HEK293 (cell line): ENCODE results near the gene CELSR1.

Source experiments
- CTCF ChIA-PET: fragments of 350-600 bp; formaldehyde crosslinking; extraction: SDS; loops from one replicate; lab custom pipeline; 2021; ENCODE audit warnings: antibody characterized with exemption; lab: Yijun Ruan, JAX
- POLR2A ChIA-PET: fragments of 300-600 bp; formaldehyde crosslinking; extraction: SDS; loops from one replicate; lab custom pipeline; 2020; ENCODE audit warnings: antibody characterized with exemption, inconsistent platforms; lab: Yijun Ruan, JAX
- H3K27ac ChIP-seq: fragments of 200-500 bp; sonication (Bioruptor generic); 2 replicates; pipeline ENCODE4 v1.5.1; 2014; ENCODE audit warnings: low read depth, low read length, control low read depth, inconsistent platforms; ENCODE audit errors: extremely low read depth
- H3K36me3 ChIP-seq, 2 experiments: fragments of 200-500 bp in 1 of 2; sonication (Bioruptor generic) in 1 of 2; 1 replicate in 1 of 2; 2 replicates in 1 of 2; pipeline ENCODE4 v1.5.1; 2014 to 2017; ENCODE audit warnings: inconsistent platforms in 2 of 2, low read length in 2 of 2; ENCODE audit not compliant: control insufficient read depth in 2 of 2, insufficient read depth in 1 of 2
- H3K4me1 ChIP-seq: fragments of 200-500 bp; sonication (Bioruptor generic); 2 replicates; pipeline ENCODE4 v1.5.1; 2014; ENCODE audit warnings: mild to moderate bottlenecking, low read length, inconsistent platforms; ENCODE audit not compliant: control insufficient read depth, insufficient read depth
- H3K4me3 ChIP-seq: 2 replicates; pipeline ENCODE4 v1.5.1; 2011; ENCODE audit warnings: low read depth, mild to moderate bottlenecking, control low read depth, low read length, moderate library complexity
- H3K9me3 ChIP-seq: fragments of 200-500 bp; sonication (Bioruptor generic); 2 replicates; pipeline ENCODE4 v1.5.1; 2014; ENCODE audit warnings: low read depth, low read length, inconsistent platforms; ENCODE audit not compliant: control insufficient read depth, insufficient read depth
- ATF2 ChIP-seq: fragments of 450-650 bp; formaldehyde crosslinking; IDR thresholded peaks from 2 replicates; pipeline ENCODE4 v1.5.1; 2016; ENCODE audit warnings: missing biosample characterization, missing genetic modification characterization, low read depth
- GFI1B ChIP-seq: fragments of 450-650 bp; formaldehyde crosslinking; IDR thresholded peaks from 2 replicates; pipeline ENCODE4 v1.5.1; 2016; ENCODE audit warnings: missing biosample characterization, missing genetic modification characterization
- OSR2 ChIP-seq: fragments of 450-650 bp; formaldehyde crosslinking; IDR thresholded peaks from 2 replicates; pipeline ENCODE4 v1.5.1; 2016; ENCODE audit warnings: missing biosample characterization, missing genetic modification characterization
- OVOL3 ChIP-seq: fragments of 450-650 bp; formaldehyde crosslinking; IDR thresholded peaks from 2 replicates; pipeline ENCODE4 v1.5.1; 2016; ENCODE audit warnings: missing biosample characterization, missing genetic modification characterization
- YY1 ChIP-seq: fragments of 450-650 bp; formaldehyde crosslinking; IDR thresholded peaks from 2 replicates; pipeline ENCODE4 v1.5.1; 2018; ENCODE audit warnings: missing biosample characterization, missing genetic modification characterization
- ZEB2 ChIP-seq: fragments of 450-650 bp; formaldehyde crosslinking; IDR thresholded peaks from 2 replicates; pipeline ENCODE4 v1.5.1; 2016; ENCODE audit warnings: missing biosample characterization, missing genetic modification characterization
- ZFHX2 ChIP-seq: fragments of 450-650 bp; formaldehyde crosslinking; conservative IDR thresholded peaks from 2 replicates; pipeline ENCODE4 v1.5.1; 2016; ENCODE audit warnings: missing biosample characterization, missing genetic modification characterization
- ZIC2 ChIP-seq: fragments of 450-650 bp; formaldehyde crosslinking; IDR thresholded peaks from 2 replicates; pipeline ENCODE4 v1.5.1; 2016; ENCODE audit warnings: missing biosample characterization, missing genetic modification characterization
- ZNF155 ChIP-seq: fragments of 450-650 bp; formaldehyde crosslinking; IDR thresholded peaks from 2 replicates; pipeline ENCODE4 v1.5.1; 2016; ENCODE audit warnings: missing biosample characterization, missing genetic modification characterization
- ZNF169 ChIP-seq: fragments of 450-650 bp; formaldehyde crosslinking; IDR thresholded peaks from 2 replicates; pipeline ENCODE4 v1.5.1; 2016; ENCODE audit warnings: missing biosample characterization, missing genetic modification characterization
- ZNF202 ChIP-seq: fragments of 450-650 bp; formaldehyde crosslinking; IDR thresholded peaks from 2 replicates; pipeline ENCODE4 v1.5.1; 2016; ENCODE audit warnings: missing biosample characterization, missing genetic modification characterization, borderline replicate concordance
- ZNF266 ChIP-seq: fragments of 450-650 bp; formaldehyde crosslinking; IDR thresholded peaks from 2 replicates; pipeline ENCODE4 v1.5.1; 2016; ENCODE audit warnings: missing biosample characterization, missing genetic modification characterization, low read depth
- ZNF335 ChIP-seq: fragments of 450-650 bp; formaldehyde crosslinking; conservative IDR thresholded peaks from 2 replicates; pipeline ENCODE4 v1.5.1; 2016; ENCODE audit warnings: missing biosample characterization, missing genetic modification characterization
- ZNF341 ChIP-seq: fragments of 450-650 bp; formaldehyde crosslinking; IDR thresholded peaks from 2 replicates; pipeline ENCODE4; 2016; ENCODE audit warnings: low read depth, missing biosample characterization, missing genetic modification characterization
- ZNF510 ChIP-seq: fragments of 450-650 bp; formaldehyde crosslinking; IDR thresholded peaks from 2 replicates; pipeline ENCODE4 v1.5.1; 2018; ENCODE audit warnings: mild to moderate bottlenecking, missing genetic modification characterization, missing biosample characterization; ENCODE audit not compliant: insufficient replicate concordance
- ZNF571 ChIP-seq: fragments of 450-650 bp; formaldehyde crosslinking; IDR thresholded peaks from 2 replicates; pipeline ENCODE4 v1.5.0; 2017; ENCODE audit warnings: missing biosample characterization, missing genetic modification characterization
- ZNF629 ChIP-seq: fragments of 450-650 bp; formaldehyde crosslinking; IDR thresholded peaks from 2 replicates; pipeline ENCODE4 v1.5.1; 2017; ENCODE audit warnings: missing biosample characterization, missing genetic modification characterization
- ZNF692 ChIP-seq: fragments of 450-650 bp; formaldehyde crosslinking; IDR thresholded peaks from 2 replicates; pipeline ENCODE4 v1.5.1; 2016; ENCODE audit warnings: missing biosample characterization, missing genetic modification characterization
- ZNF707 ChIP-seq: fragments of 450-650 bp; formaldehyde crosslinking; IDR thresholded peaks from 2 replicates; pipeline ENCODE4 v1.5.1; 2016; ENCODE audit warnings: missing biosample characterization, missing genetic modification characterization
- TF ChIP-seq, protein P1 (sequence below): fragments of 450-650 bp; formaldehyde crosslinking; IDR thresholded peaks from 2 replicates; pipeline ENCODE4 v1.5.1; 2016; ENCODE audit warnings: missing biosample characterization, missing genetic modification characterization
- TF ChIP-seq, protein P2 (sequence below): fragments of 450-650 bp; formaldehyde crosslinking; IDR thresholded peaks from 2 replicates; pipeline ENCODE4 v1.5.1; 2016; ENCODE audit warnings: missing biosample characterization, missing genetic modification characterization
- TF ChIP-seq, protein P3 (sequence below): fragments of 450-650 bp; formaldehyde crosslinking; IDR thresholded peaks from 2 replicates; pipeline ENCODE4 v1.5.1; 2016; ENCODE audit warnings: missing biosample characterization, missing genetic modification characterization
- TF ChIP-seq, protein P4 (sequence below): fragments of 450-650 bp; formaldehyde crosslinking; IDR thresholded peaks from 2 replicates; pipeline ENCODE4 v1.5.1; 2016; ENCODE audit warnings: missing biosample characterization, missing genetic modification characterization, borderline replicate concordance

CELSR1 gene

DNA sequence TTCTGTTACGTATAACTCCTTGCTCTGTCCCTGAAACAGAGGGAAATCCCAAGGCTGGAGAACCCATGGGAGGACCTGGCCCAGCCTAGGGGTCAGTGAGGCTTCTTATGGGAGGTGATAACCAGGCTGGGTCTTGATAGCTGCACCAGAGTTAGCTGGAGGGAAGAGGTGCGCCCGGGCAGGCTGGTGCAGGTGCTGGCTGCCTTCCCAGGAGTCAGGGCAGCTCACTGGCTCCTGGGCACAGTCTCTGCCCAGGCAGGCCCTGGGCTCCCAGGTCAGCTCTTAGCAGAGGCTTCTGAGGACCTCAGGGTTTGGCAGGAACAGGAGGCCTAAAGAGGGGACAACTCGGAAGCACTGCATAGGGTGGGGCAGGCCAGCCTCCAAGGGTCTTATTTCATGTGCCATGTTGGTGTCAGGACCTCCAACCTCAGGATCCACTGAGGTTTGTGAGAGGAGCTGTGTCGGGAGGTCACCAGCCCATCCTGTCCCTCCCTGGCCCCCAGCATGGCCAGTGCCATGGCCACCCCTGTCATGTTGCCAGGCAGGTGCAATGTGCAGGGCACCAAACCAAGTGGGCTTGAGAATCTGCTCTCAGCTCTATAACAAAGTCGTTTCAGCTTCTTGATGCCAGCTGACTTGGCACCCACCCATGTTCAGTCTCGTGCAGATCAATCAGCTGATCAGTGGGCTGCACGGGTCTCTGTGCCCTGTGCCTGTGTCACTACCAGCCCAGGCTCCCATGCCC is 20.5 kb upstream of the CELSR1 start:
- TF ChIP-seq YY1 (tag by site-specific recombination): no peak
- no peak for TF ChIP-seq ZEB2 (tag by site-specific recombination)
- TF ChIP-seq, protein P1, sequence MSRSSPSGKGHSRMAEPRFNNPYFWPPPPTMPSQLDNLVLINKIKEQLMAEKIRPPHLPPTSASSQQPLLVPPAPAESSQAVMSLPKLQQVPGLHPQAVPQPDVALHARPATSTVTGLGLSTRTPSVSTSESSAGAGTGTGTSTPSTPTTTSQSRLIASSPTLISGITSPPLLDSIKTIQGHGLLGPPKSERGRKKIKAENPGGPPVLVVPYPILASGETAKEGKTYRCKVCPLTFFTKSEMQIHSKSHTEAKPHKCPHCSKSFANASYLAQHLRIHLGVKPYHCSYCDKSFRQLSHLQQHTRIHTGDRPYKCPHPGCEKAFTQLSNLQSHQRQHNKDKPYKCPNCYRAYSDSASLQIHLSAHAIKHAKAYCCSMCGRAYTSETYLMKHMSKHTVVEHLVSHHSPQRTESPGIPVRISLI: no peak
- TF ChIP-seq ZIC2: no peak
- no peak for TF ChIP-seq ZNF510 (tag by site-specific recombination)
- TF ChIP-seq, protein P2, sequence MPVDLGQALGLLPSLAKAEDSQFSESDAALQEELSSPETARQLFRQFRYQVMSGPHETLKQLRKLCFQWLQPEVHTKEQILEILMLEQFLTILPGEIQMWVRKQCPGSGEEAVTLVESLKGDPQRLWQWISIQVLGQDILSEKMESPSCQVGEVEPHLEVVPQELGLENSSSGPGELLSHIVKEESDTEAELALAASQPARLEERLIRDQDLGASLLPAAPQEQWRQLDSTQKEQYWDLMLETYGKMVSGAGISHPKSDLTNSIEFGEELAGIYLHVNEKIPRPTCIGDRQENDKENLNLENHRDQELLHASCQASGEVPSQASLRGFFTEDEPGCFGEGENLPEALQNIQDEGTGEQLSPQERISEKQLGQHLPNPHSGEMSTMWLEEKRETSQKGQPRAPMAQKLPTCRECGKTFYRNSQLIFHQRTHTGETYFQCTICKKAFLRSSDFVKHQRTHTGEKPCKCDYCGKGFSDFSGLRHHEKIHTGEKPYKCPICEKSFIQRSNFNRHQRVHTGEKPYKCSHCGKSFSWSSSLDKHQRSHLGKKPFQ: no peak
- TF ChIP-seq ZNF571 (tag by site-specific recombination): no peak
- no peak for TF ChIP-seq ATF2
- no peak for TF ChIP-seq ZNF341 (tag by site-specific recombination)
- TF ChIP-seq ZFHX2: no peak
- TF ChIP-seq ZNF629: no peak
- no peak for TF ChIP-seq GFI1B (tag by site-specific recombination)
- TF ChIP-seq ZNF266: no peak
- TF ChIP-seq ZNF169 (tag by site-specific recombination): no peak
- no peak for TF ChIP-seq OVOL3 (tag by site-specific recombination)
- no peak for TF ChIP-seq ZNF155 (tag by site-specific recombination)
- no peak for TF ChIP-seq ZNF692 (tag by site-specific recombination)
- TF ChIP-seq ZNF335 (tag by site-specific recombination): no peak
- TF ChIP-seq ZNF202: no peak
- POLR2A ChIA-PET: interaction anchor here (0.5 kb wide), 1 partner anchor 169 kb away, joined by 3 read pairs; no protein-coding TSS in a partner anchor
- H3K27ac ChIP-seq: no peak overlapping the region

DNA sequence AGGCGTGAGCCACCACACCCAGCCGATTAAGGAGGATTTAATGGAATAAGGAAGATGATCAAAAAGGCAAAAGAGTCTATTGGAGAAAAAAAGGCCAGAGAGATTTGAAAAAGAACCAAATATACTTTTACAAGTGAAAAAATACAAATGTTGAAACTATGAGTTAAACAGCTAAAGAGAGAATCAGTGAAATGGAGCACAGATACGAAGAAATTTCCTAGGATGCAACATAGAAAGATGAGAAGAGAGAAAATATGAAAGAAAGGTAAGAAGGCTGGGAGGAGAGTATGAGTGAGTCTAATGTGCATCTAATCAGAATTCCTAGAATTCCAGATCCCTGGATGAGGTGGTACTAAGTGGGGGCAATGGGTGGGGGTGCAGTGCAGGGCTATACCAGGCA is 19.4 kb upstream of the CELSR1 start:
- CTCF ChIA-PET: interaction anchor here (1.1 to 1.6 kb wide), 2 partner anchors 15 to 189 kb away, joined by 5 to 6 read pairs; no protein-coding TSS in a partner anchor
- POLR2A ChIA-PET: no interaction called here
- H3K36me3 ChIP-seq: no peaks in the 10 kb centered on the region
- no peak overlapping the region for H3K27ac ChIP-seq
- no peaks in the 10 kb centered on the region for H3K4me1 ChIP-seq
- H3K4me3 ChIP-seq: no peak overlapping the region
- no peaks in the 10 kb centered on the region for H3K9me3 ChIP-seq
- TF ChIP-seq OSR2 (tag by site-specific recombination) (no peak), YY1 (tag by site-specific recombination) (no peak), ZNF707 (tag by site-specific recombination) (no peak)
- TF ChIP-seq, protein P3, sequence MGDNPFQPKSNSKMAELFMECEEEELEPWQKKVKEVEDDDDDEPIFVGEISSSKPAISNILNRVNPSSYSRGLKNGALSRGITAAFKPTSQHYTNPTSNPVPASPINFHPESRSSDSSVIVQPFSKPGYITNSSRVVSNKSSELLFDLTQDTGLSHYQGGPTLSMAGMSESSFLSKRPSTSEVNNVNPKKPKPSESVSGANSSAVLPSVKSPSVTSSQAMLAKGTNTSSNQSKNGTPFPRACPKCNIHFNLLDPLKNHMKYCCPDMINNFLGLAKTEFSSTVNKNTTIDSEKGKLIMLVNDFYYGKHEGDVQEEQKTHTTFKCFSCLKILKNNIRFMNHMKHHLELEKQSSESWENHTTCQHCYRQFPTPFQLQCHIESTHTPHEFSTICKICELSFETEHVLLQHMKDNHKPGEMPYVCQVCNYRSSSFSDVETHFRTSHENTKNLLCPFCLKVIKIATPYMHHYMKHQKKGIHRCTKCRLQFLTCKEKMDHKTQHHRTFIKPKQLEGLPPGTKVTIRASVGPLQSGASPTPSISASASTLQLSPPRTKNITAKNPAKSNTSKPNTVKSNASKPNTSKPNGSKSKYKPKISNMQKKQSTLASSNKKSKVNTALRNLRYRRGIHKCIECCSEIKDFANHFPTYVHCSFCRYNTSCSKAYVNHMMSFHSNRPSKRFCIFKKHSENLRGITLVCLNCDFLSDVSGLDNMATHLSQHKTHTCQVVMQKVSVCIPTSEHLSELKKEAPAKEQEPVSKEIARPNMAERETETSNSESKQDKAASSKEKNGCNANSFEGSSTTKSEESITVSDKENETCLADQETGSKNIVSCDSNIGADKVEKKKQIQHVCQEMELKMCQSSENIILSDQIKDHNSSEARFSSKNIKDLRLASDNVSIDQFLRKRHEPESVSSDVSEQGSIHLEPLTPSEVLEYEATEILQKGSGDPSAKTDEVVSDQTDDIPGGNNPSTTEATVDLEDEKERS (tag by site-specific recombination): 0 out of 2 replicates have a peak, but pooled peaks have one; percentile 79
- TF ChIP-seq, protein P4, sequence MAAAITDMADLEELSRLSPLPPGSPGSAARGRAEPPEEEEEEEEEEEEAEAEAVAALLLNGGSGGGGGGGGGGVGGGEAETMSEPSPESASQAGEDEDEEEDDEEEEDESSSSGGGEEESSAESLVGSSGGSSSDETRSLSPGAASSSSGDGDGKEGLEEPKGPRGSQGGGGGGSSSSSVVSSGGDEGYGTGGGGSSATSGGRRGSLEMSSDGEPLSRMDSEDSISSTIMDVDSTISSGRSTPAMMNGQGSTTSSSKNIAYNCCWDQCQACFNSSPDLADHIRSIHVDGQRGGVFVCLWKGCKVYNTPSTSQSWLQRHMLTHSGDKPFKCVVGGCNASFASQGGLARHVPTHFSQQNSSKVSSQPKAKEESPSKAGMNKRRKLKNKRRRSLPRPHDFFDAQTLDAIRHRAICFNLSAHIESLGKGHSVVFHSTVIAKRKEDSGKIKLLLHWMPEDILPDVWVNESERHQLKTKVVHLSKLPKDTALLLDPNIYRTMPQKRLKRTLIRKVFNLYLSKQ (tag by site-specific recombination): no peak
- TF ChIP-seq, all 188 proteins: peak for 1

More for the DNA sequence above, 20.5 kb upstream of the CELSR1 start:
- Histone ChIP-seq H3K36me3 (no peaks in the 10 kb centered on the region), H3K4me3 (no peak overlapping the region), H3K9me3 (no peaks in the 10 kb centered on the region), H3K4me1 (no peaks in the 10 kb centered on the region)
- CTCF ChIA-PET: interaction anchor here (0.8 to 1.6 kb wide), 3 partner anchors 18 to 190 kb away, joined by 3 to 6 read pairs (median 4); no protein-coding TSS in a partner anchor
